ENCODE measurements around the gene SCN2A. TPM values are rescaled to one million over a fixed set of nuclear protein-coding genes. Genes with fewer than 3 reads are reported as not detected.

Gene SCN2A
- total and polyA plus RNA-seq, 2 of the 4 experiments (the other 2 are of a cell fraction), result 0.24 to 0.54 TPM

GRCh38 chr2:165376571-165376975, 137.4 kb downstream of the SCN2A start:
- Histone ChIP-seq H3K18ac (ENCODE audit: low read depth, low read length) (no peak overlapping the region), H3K4me3 (ENCODE audit: insufficient read depth, low read depth, low read length) (no peak overlapping the region), H3K79me1 (ENCODE audit: low read depth in 1 of 2, low read length in 2 of 2) (no peaks in the 10 kb centered on the region), H2AFZ (replicated peaks; ENCODE audit: low read length, poor library complexity) (no peak overlapping the region), H3K4me1 (ENCODE audit: control insufficient read depth, insufficient read depth, low read length) (no peaks in the 10 kb centered on the region), H2BK5ac (ENCODE audit: low read depth, low read length, poor library complexity, severe bottlenecking) (no peak overlapping the region), H4K20me1 (ENCODE audit: insufficient read depth, low read length) (no peaks in the 10 kb centered on the region), H3K9me1 (ENCODE audit: insufficient read depth, low read length) (no peaks in the 10 kb centered on the region), H3K36me3 (ENCODE audit: control insufficient read depth, insufficient read depth, low read length) (no peaks in the 10 kb centered on the region), H3K56ac (ENCODE audit: extremely low read depth, insufficient read depth, low read length) (no peak overlapping the region), H3K9me3 (ENCODE audit: control insufficient read depth, insufficient read depth, low read length) (no peaks in the 10 kb centered on the region), H3K14ac (replicated peaks; ENCODE audit: low read depth, low read length) (no peak overlapping the region), H3K4me2 (ENCODE audit: low read depth, low read length) (no peak overlapping the region), H3K23ac (ENCODE audit: low read depth, low read length) (no peak overlapping the region), H2BK120ac (ENCODE audit: low read depth, low read length) (no peak overlapping the region), H2BK15ac (ENCODE audit: low read depth, low read length) (no peak overlapping the region), H2AK5ac (ENCODE audit: low read depth, low read length) (no peak overlapping the region), H3K4ac (ENCODE audit: low read depth, low read length) (no peak overlapping the region), H2AK9ac (replicated peaks; ENCODE audit: low read depth, low read length, poor library complexity) (no peak overlapping the region), H3K9ac (ENCODE audit: low read depth, low read length) (no peak overlapping the region), H4K91ac (ENCODE audit: insufficient read depth, low read depth, low read length) (no peak overlapping the region), H4K8ac (ENCODE audit: low read depth in 2 of 2, low read length in 2 of 2) (no peak overlapping the region), H4K5ac (ENCODE audit: low read depth, low read length) (no peak overlapping the region), H3K27me3 (ENCODE audit: control insufficient read depth, insufficient read depth, low read length) (no peaks in the 10 kb centered on the region), H3K27ac (ENCODE audit: insufficient read depth, low read length) (no peak overlapping the region), H2BK20ac (ENCODE audit: low read depth, low read length) (no peak overlapping the region)
- no TSS peak for BruUV-seq (replicated peaks)
- in situ Hi-C loops (cut with MboI; ENCODE audit: low sequenced_read_pairs) (loop anchor here (25.0 kb wide), 1 partner anchor 761 kb away; the partner anchor contains the start of gene SCN1A), intact Hi-C loops (cut with micrococcal nuclease) (no loop called here), dilution Hi-C loops (cut with HindIII; ENCODE audit: low sequenced_read_pairs, unreplicated experiment) (no loop called here)
- ChIA-PET CTCF (interaction anchor here (0.6 kb wide), 1 partner anchor 344 kb away, joined by 3 read pairs; no protein-coding TSS in a partner anchor), POLR2A (ENCODE audit: unreplicated experiment) (no interaction called here)
- TF ChIP-seq FOS (IDR thresholded peaks at IDR 0.05; ENCODE audit: low read depth, low read length) (no peak), RFX5 (IDR thresholded peaks at IDR 0.05; ENCODE audit: low read depth, low read length) (no peak), MAFK (IDR thresholded peaks at IDR 0.05; ENCODE audit: low read depth, low read length) (no peak), MAZ (IDR thresholded peaks at IDR 0.05; ENCODE audit: borderline replicate concordance, low read depth, low read length) (no peak), CHD1 (IDR thresholded peaks at IDR 0.05; ENCODE audit: low read depth, low read length) (no peak), BHLHE40 (IDR thresholded peaks at IDR 0.05; ENCODE audit: low read depth, low read length) (no peak), POLR2A (IDR thresholded peaks at IDR 0.05; ENCODE audit: low read depth, low read length) (no peak), CEBPB (IDR thresholded peaks at IDR 0.05; ENCODE audit: low read depth, low read length) (no peak)
- DNase-seq, result no peak
- ATAC-seq (ENCODE audit: low read depth), result no peak
- no CpG with 5 or more reads among the region's 3 CpGs for WGBS, 2 experiments (ENCODE audit: extremely low coverage in 2 of 2, insufficient read length in 1 of 2)
